Skeletal muscle satellite cell (primary cell): Measurements from ENCODE around the gene SPATA31E1.

Source experiments
- H3K27me3 ChIP-seq: 2 replicates; pipeline ENCODE4 v1.7.0; 2013; ENCODE audit warnings: low read length; ENCODE audit not compliant: control insufficient read depth, insufficient read depth
- H3K36me3 ChIP-seq: 2 replicates; pipeline ENCODE4 v1.7.0; 2013; ENCODE audit warnings: mild to moderate bottlenecking, control low read depth, low read length; ENCODE audit not compliant: insufficient read depth
- H3K4me1 ChIP-seq: 2 replicates; pipeline ENCODE4 v1.7.0; 2013; ENCODE audit warnings: low read length; ENCODE audit not compliant: control insufficient read depth, insufficient read depth
- H3K4me2 ChIP-seq: 2 replicates; pipeline ENCODE4 v1.7.0; 2013; ENCODE audit warnings: mild to moderate bottlenecking, low read length
- H3K4me3 ChIP-seq: 2 replicates; pipeline ENCODE4 v1.7.0; 2013; ENCODE audit warnings: low read length
- H3K9ac ChIP-seq: 2 replicates; pipeline ENCODE4 v1.7.0; 2013; ENCODE audit warnings: mild to moderate bottlenecking, low read depth, low read length, moderate library complexity
- H3K9me3 ChIP-seq: replicated peaks from 2 replicates; pipeline ENCODE4 v1.7.0; 2013; ENCODE audit warnings: mild to moderate bottlenecking, control low read depth, low read length

SPATA31E1 gene

GRCh38 chr9:87864915-87865314, 17.8 kb upstream of the SPATA31E1 start:
- peaks cover 33% of the 10 kb centered on the region for H3K4me1 ChIP-seq
- H3K36me3 ChIP-seq: no peaks in the 10 kb centered on the region
- no peaks in the 10 kb centered on the region for H3K27me3 ChIP-seq
- H3K9ac ChIP-seq: no peak overlapping the region
- no peak overlapping the region for H3K4me2 ChIP-seq
- no peak overlapping the region for H3K4me3 ChIP-seq
- no peaks in the 10 kb centered on the region for H3K9me3 ChIP-seq

- no peaks in the 10 kb centered on the region for H3K27me3 ChIP-seq
Measured at GRCh38 chr9:87865626-87866025, 17.1 kb upstream of the SPATA31E1 start.

GRCh38 chr9:87867391-87867790, 15.3 kb upstream of the SPATA31E1 start:
- H3K4me3 ChIP-seq: no peak overlapping the region
- peaks cover 38% of the 10 kb centered on the region for H3K4me1 ChIP-seq
- H3K9me3 ChIP-seq: no peaks in the 10 kb centered on the region
- no peaks in the 10 kb centered on the region for H3K36me3 ChIP-seq
- no peak overlapping the region for H3K4me2 ChIP-seq
- no peak overlapping the region for H3K9ac ChIP-seq
- no peaks in the 10 kb centered on the region for H3K27me3 ChIP-seq

More at GRCh38 chr9:87865626-87866025, 17.1 kb upstream of the SPATA31E1 start:
- peak overlapping the region; percentile 35 for H3K4me2 ChIP-seq
- no peak overlapping the region for H3K4me3 ChIP-seq
- H3K36me3 ChIP-seq: no peaks in the 10 kb centered on the region
- H3K9ac ChIP-seq: no peak overlapping the region
- peaks cover 36% of the 10 kb centered on the region for H3K4me1 ChIP-seq
- H3K9me3 ChIP-seq: no peaks in the 10 kb centered on the region

GRCh38 chr9:87868175-87868574, 14.5 kb upstream of the SPATA31E1 start:
- H3K27me3 ChIP-seq: no peaks in the 10 kb centered on the region

GRCh38 chr9:87868635-87869034, 14.0 kb upstream of the SPATA31E1 start:
- peaks cover 30% of the 10 kb centered on the region for H3K4me1 ChIP-seq
- H3K4me3 ChIP-seq: no peak overlapping the region
- no peaks in the 10 kb centered on the region for H3K9me3 ChIP-seq
- no peak overlapping the region for H3K9ac ChIP-seq
- H3K36me3 ChIP-seq: no peaks in the 10 kb centered on the region
- H3K4me2 ChIP-seq: no peak overlapping the region
- no peaks in the 10 kb centered on the region for H3K27me3 ChIP-seq

More at GRCh38 chr9:87868175-87868574, 14.5 kb upstream of the SPATA31E1 start:
- Histone ChIP-seq H3K9me3 (no peaks in the 10 kb centered on the region), H3K36me3 (no peaks in the 10 kb centered on the region), H3K4me2 (no peak overlapping the region), H3K4me1 (peaks cover 32% of the 10 kb centered on the region), H3K9ac (no peak overlapping the region), H3K4me3 (no peak overlapping the region)

GRCh38 chr9:87869082-87869481, 13.6 kb upstream of the SPATA31E1 start:
- no peak overlapping the region for H3K4me2 ChIP-seq
- H3K36me3 ChIP-seq: no peaks in the 10 kb centered on the region
- no peaks in the 10 kb centered on the region for H3K27me3 ChIP-seq
- no peak overlapping the region for H3K9ac ChIP-seq
- H3K4me3 ChIP-seq: no peak overlapping the region
- H3K9me3 ChIP-seq: no peaks in the 10 kb centered on the region
- peaks cover 30% of the 10 kb centered on the region for H3K4me1 ChIP-seq

GRCh38 chr9:87871425-87872078, 11.1 kb upstream of the SPATA31E1 start:
- Histone ChIP-seq H3K27me3 (no peaks in the 10 kb centered on the region), H3K36me3 (no peaks in the 10 kb centered on the region), H3K9ac (no peak overlapping the region), H3K4me2 (no peak overlapping the region), H3K4me3 (no peak overlapping the region), H3K4me1 (peaks cover 16% of the 10 kb centered on the region), H3K9me3 (no peaks in the 10 kb centered on the region)

GRCh38 chr9:87872079-87872624, 10.5 kb upstream of the SPATA31E1 start:
- Histone ChIP-seq H3K4me3 (no peak overlapping the region), H3K9me3 (no peaks in the 10 kb centered on the region), H3K36me3 (no peaks in the 10 kb centered on the region), H3K4me2 (peak overlapping the region; percentile 9), H3K27me3 (no peaks in the 10 kb centered on the region), H3K4me1 (peaks cover 14% of the 10 kb centered on the region), H3K9ac (no peak overlapping the region)

GRCh38 chr9:87873607-87874303, 8.9 kb upstream of the SPATA31E1 start:
- Histone ChIP-seq H3K27me3 (no peaks in the 10 kb centered on the region), H3K36me3 (no peaks in the 10 kb centered on the region), H3K4me1 (peaks cover 14% of the 10 kb centered on the region), H3K9ac (no peak overlapping the region), H3K4me2 (no peak overlapping the region), H3K4me3 (no peak overlapping the region), H3K9me3 (no peaks in the 10 kb centered on the region)

GRCh38 chr9:87874304-87874623, 8.4 kb upstream of the SPATA31E1 start:
- Histone ChIP-seq H3K36me3 (no peaks in the 10 kb centered on the region), H3K4me1 (peaks cover 17% of the 10 kb centered on the region), H3K9ac (no peak overlapping the region), H3K4me3 (no peak overlapping the region), H3K9me3 (no peaks in the 10 kb centered on the region), H3K4me2 (no peak overlapping the region), H3K27me3 (no peaks in the 10 kb centered on the region)

- no peak overlapping the region for H3K4me2 ChIP-seq
- no peak overlapping the region for H3K9ac ChIP-seq
- H3K36me3 ChIP-seq: no peaks in the 10 kb centered on the region
- H3K27me3 ChIP-seq: no peaks in the 10 kb centered on the region
- H3K4me3 ChIP-seq: no peak overlapping the region
- H3K9me3 ChIP-seq: no peaks in the 10 kb centered on the region
- H3K4me1 ChIP-seq: peaks cover 21% of the 10 kb centered on the region
Measured at GRCh38 chr9:87875060-87875459, 7.6 kb upstream of the SPATA31E1 start.
